ENCODE results near the gene CCDC141.
A peak's percentile ranks its signal among the peaks of the same experiment; 100 is the strongest.
"Not testable (repeated sequence)": the region's sequence is repeated elsewhere in the genome, so short reads cannot be mapped to it uniquely, and the experiment has no call there.

CCDC141 gene

GRCh38 chr2:179049546-179050311 lies at the start of gene CCDC141:
TSS of gene CCDC141 (minus strand) at chr2:179050137. CDS start at chr2:179049941, 196 bp downstream.
- peak; percentile 30 for DNase-seq

- no peak for DNase-seq
Observed at GRCh38 chr2:179098080-179098689, 48.2 kb upstream of the CCDC141 start.

- DNase-seq: no peak
Observed at GRCh38 chr2:179097131-179097530, 47.2 kb upstream of the CCDC141 start.

- DNase-seq: no peak
Observed at GRCh38 chr2:179096090-179096489, 46.2 kb upstream of the CCDC141 start.

GRCh38 chr2:179092912-179093311 lies 43.0 kb upstream of the CCDC141 start:
- not testable (repeated sequence) for DNase-seq

GRCh38 chr2:179082697-179083096 lies 32.8 kb upstream of the CCDC141 start:
- no peak for DNase-seq

GRCh38 chr2:179081954-179082353 lies 32.0 kb upstream of the CCDC141 start:
- DNase-seq: no peak

GRCh38 chr2:179072527-179072926 lies 22.6 kb upstream of the CCDC141 start:
- no peak for DNase-seq

- no peak for DNase-seq
Observed at GRCh38 chr2:179071810-179072355, 21.9 kb upstream of the CCDC141 start.

- no peak for DNase-seq
Observed at GRCh38 chr2:179070895-179071294, 21.0 kb upstream of the CCDC141 start.

GRCh38 chr2:179069685-179070084 lies 19.7 kb upstream of the CCDC141 start:
- DNase-seq: no peak

- DNase-seq: no peak
Observed at GRCh38 chr2:179068991-179069643, 19.2 kb upstream of the CCDC141 start.

- DNase-seq: no peak
Observed at GRCh38 chr2:179059026-179059700, 9.2 kb upstream of the CCDC141 start.

GRCh38 chr2:179057737-179058136 lies 7.8 kb upstream of the CCDC141 start:
- no peak for DNase-seq

GRCh38 chr2:179053568-179053967 lies 3.6 kb upstream of the CCDC141 start:
- not testable (repeated sequence) for DNase-seq

- DNase-seq: no peak
Observed at GRCh38 chr2:179051250-179051649, 1.3 kb upstream of the CCDC141 start.

GRCh38 chr2:179050755-179051154 lies 818 bp upstream of the CCDC141 start:
- no peak for DNase-seq

GRCh38 chr2:179049203-179049545 lies 763 bp downstream of the CCDC141 start:
- DNase-seq: no peak

- no peak for DNase-seq
Observed at GRCh38 chr2:179048099-179048498, 1.8 kb downstream of the CCDC141 start.

GRCh38 chr2:179045602-179046001 lies 4.3 kb downstream of the CCDC141 start:
- not testable (repeated sequence) for DNase-seq

- DNase-seq: no peak
Observed at GRCh38 chr2:179044500-179044899, 5.4 kb downstream of the CCDC141 start.

- DNase-seq: no peak
Observed at GRCh38 chr2:179037807-179038206, 12.1 kb downstream of the CCDC141 start.

- no peak for DNase-seq
Observed at GRCh38 chr2:179036353-179036905, 13.5 kb downstream of the CCDC141 start.

Measured in activated naive CD4-positive, alpha-beta T cell treated with anti-CD3 and anti-CD28 coated beads, Interleukin-2, amount 50 U/mL, for 16 hours (primary cell).